Right kidney (tissue), 1 donor: ENCODE data around the gene CDH4.

Source experiments
- DNase-seq: peaks from one replicate; pipeline ENCODE4 v3.0.0-alpha.2; 2016

The CDH4 gene

GRCh38 chr20:61737812-61738443 is 485.9 kb downstream of the CDH4 start:
- no peak for DNase-seq

GRCh38 chr20:61738601-61739069 is 486.6 kb downstream of the CDH4 start:
- DNase-seq = no peak

DNA sequence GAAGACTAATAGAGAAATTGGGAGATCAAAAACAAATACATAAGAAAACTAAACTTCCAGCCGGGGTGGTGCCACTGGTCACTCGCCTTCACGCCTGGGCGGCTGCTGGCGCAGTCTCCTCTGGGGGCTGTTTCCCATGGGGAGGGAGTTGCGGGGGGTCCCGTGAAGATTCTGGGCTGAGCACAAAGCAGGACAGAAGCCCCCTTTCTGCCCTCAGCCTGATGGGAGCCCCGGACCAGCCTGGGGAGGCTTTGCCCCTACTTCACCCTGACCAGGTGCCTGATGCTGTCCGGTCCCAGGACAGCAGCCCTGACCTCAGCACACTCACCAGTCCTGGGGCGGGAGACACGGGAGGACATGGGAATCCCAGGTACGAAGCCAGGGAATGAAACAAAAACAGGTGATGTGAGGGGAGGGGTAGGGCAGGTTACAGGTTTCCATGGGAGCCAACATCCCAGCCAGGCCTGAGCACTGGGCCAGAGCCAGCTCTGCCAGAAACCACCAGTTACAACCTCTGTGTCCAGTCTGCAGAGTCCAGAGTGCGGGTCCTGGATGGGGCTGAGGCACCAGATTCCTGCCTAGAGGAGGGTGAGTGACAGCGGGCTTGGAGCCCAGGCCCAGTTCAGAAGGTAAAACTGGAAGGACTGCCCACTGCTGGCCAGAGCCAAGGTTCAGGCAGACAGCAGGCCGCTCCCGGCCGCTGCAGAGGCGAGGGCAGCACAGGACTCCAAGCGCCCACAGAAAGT is 487.2 kb downstream of the CDH4 start:
- no peak for DNase-seq

DNA sequence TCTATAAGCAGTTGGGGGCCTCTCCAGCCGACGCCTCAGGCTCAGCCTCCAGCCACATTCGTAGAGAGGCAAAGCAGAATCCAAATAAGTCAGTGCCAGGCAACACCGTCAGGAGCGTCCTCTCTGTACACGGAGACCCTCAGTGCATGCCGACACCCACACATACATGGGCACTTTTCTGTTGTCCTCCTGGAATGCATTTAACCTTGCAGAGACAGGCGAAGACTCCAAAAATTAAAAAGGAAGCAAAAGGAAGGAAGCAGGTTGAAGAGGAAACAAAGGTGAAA is 487.7 kb downstream of the CDH4 start:
- DNase-seq = no peak

DNA sequence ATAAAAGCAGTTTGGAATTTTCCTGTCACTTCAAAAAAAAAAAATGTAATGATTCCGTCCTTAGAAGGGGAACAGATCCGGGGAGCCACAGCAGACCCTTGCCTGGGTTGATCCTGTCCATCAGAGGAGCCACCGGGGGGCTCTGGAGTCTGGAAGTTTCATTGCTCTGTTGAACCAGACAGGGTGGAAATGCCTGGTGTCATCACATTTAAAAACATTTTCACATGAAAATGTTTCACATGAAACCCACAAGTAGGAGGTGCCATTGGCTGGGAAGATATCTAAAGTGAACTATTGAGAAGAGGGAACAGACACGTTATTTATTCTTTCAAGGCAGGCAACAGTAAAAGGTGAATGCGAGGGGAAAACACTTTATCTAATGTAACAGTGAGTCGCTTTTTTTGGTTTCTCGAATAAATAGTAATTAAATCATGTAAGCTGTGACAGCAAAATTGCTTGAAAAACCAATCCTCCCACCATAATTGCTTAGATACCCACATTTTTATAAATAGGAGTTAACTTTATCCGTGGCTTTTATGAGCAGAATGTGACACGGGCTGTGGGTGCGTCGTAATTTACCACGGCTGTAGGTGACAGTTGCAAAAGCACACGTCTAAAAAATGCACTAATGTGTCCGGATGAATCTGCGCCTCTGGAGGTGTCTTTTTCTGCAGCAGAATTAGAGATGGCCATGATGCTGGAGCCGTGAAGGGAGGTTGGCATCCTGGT is 490.2 kb downstream of the CDH4 start:
- DNase-seq = no peak

DNA sequence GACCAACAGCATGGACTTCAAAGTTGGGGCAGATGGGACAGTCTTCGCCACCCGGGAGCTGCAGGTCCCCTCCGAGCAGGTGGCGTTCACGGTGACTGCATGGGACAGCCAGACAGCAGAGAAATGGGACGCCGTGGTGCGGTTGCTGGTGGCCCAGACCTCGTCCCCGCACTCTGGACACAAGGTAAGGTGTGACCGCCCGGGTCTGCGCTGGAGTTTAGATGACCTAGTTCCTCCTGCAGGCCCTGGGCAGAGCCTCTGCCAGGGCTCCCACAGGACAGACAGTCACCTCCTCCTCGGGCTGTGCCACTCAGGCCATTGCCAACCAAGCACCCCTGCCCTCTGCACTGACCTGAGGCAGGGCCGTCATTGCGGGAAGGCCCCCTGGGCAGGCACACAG is 491.5 kb downstream of the CDH4 start:
- DNase-seq = no peak

- DNase-seq = no peak
Measured at GRCh38 chr20:61744691-61745396, 492.8 kb downstream of the CDH4 start.

DNA sequence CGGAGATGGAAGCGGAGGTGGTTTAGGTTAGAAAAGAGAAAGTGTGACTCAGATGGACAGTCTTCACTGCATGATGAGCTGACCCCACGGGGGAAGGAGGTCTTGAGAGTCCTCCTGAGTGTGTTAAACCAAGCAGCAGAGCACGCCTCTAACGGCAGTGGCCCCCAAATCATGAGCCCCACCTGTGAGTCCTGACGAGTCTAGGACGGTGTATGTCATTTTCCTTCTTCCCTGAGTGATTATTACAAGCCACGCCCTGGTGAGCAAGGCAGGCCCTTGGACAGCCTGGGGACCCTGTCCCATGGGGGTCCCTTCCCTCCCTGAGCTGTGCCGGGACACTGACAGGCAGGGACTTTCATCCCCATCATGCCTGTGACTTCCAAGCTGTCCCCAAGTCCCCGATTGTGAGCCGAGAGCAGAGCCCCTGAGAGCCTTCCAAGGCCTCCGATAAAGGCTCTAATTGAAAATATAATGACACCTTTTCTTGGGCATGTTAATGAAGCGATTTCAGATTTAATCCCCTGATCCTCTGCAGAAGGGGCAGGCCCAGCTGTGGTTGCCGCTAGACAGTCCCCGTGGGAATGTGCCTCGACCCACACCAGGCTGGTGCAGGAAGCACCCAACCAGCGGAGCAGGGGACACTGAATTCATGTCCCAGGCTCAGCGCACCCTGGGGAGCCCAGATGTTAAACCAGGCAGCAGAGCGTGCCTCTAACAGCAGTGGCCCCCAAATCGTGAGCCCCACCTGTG is 493.5 kb downstream of the CDH4 start:
- DNase-seq = no peak

GRCh38 chr20:61746147-61746646 is 494.1 kb downstream of the CDH4 start:
- no peak for DNase-seq

DNA sequence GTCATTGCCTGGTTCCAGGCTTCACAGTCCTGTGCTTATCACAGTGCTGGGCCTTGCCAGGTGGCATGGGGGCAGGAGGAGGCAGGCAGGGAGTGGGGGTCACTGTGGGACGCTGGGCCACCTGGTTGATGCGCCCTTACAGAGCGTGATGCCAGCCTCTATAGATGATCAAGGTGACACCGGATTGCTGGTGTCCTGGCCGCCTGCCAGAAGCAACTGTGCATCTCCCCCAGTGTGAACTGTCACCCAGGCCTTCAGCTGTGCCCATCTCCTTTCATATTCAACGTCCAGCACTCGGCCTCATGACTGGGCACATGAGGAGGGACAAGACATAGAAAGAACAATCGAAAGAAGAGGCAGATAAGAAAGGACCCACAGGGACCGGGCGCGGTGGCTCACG is 494.7 kb downstream of the CDH4 start:
- DNase-seq = no peak

- no peak for DNase-seq
Measured at GRCh38 chr20:61748376-61748775, 496.3 kb downstream of the CDH4 start.

DNA sequence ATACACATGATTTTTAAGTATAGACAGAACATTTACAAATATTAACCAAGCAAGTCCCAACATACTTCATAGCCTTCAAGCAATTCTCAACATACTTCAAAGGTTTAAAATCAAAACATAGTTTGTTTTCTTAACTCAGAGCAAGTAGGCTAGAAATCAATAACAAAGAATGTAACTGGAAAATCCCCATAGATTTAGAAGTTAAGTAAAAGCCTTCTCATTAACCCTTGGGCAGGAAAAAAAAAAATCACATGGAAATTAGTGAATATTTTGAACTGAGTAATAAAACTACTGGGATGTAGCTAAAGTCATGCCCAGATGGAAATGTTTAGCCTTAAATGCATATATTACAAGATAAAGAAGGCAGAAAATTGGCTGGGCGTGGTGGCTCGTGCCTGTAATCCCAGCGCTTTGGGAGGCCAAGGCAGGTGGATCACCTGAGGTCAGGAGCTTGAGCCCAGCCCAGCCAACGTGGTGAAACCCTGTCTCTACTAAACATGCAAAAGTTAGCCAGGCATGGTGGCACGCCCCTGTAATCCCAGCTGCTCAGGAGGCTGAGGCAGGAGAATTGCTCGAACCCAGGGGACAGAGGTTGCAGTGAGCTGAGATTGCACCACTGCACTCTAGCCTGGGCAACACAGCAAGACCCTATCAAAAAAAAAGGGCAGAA is 497.5 kb downstream of the CDH4 start:
- DNase-seq = no peak

DNA sequence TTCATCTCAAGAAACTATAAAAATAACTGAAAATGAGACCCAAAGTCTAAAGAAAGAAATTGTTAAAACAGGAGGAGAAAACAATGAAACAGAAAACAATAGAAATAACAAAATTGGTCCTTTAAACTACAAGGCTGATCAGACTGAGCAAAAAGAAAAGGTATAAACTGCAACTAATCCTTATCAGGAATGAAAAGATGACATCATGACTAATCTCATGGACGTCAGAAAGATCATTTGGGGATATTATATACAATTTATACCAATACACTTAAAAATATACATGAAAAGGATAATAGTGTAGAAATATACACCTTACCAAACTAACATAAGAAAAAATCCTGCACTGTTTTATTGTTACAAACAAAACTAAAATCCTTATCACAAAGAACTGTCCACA is 498.0 kb downstream of the CDH4 start:
- DNase-seq = no peak

- DNase-seq = no peak
Measured at GRCh38 chr20:61752576-61752975, 500.5 kb downstream of the CDH4 start.

- DNase-seq = no peak
Measured at GRCh38 chr20:61753316-61753942, 501.4 kb downstream of the CDH4 start.

- no peak for DNase-seq
Measured at GRCh38 chr20:61753987-61754956, 502.2 kb downstream of the CDH4 start.

DNA sequence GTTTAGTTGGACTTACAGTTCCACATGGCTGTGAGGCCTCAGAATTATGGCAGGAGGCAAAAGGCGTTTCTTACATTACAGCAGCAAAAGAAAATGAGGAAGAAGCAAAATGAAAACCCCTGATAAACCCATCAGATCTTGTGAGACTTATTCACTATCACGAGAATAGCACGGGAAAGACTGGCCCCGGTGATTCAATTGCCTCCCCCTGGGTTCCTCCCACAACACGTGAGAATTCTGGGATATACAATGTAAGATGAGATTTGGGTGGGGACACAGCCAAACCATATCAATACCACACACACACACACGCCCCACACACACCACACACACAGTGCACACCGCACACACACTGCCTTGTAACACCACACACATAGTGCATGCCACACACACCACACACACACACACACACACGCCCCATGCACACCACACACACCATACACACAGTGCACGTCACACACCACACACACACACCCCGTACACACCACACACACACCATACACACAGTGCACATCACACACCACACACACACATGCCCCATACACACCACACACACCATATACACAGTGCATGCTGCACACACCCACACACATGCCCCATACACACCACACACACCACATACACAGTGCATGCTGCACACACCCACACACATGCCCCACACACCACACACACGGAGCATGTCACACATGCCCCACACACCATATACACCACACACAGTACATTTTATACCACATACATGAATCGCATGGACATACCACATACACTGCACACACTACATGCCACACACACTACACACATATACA is 503.1 kb downstream of the CDH4 start:
- no peak for DNase-seq

DNA sequence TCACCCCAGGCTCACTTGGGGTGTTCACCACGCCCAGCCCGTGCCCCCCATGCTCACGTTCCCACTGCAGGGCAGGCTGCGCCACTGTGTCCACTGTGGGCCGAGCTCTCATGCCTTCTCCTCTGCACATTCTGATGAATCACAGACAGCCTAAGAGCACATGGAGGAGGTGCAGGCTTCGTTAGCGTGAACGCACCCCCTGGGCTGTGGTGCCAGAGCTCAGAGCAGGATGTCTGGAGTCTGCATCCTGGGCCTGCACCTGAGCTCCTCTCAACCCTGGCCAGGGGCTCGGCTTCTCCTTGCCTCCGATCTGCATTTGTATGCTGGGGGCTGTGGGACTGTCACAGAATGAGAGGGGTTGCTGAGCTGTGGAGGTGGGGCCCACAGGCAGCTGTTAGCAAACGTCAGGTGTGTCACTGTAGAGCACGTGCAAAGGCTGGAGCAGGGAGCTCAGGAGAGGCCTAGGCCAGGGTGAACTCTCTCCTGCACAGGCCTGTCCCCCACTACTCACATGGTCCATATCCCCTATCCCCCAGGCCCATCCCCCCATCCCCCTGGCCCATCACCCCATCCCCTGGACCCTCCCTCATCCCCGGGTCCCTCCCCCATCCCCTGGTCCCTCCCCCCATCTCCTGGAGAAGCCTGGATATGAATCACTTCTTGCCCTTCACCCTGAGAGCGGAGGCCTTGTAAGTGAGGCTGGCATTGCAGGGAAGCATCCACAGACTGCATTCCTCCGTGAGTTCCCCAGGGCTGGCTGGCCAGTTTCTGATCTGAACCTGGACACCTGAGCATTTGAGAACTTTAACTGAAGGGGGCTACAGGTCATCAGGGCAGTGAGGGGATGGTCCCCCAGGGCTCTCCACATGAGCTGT is 504.1 kb downstream of the CDH4 start:
- no peak for DNase-seq
